GM18502 (cell line): ENCODE data around the gene CTSO.

Source experiments
- ATAC-seq: cut with Tn5 transposase; IDR thresholded peaks from one replicate; pipeline ENCODE4 v1.9.1; 2021; ENCODE audit warnings: mild to moderate bottlenecking; ENCODE audit not compliant: unreplicated experiment, poor library complexity

Gene CTSO

GRCh38 chr4:155877971-155878370 is 75.7 kb downstream of the CTSO start:
- ATAC-seq = no peak

- ATAC-seq = no peak
Observed at GRCh38 chr4:155875878-155876277, 77.8 kb downstream of the CTSO start.
